Femur (tissue), 1 donor: ENCODE data around the gene DYNLT1.
"Not testable (repeated sequence)": the region's sequence is repeated elsewhere in the genome, so short reads cannot be mapped to it uniquely, and the experiment has no call there.

Source experiments
- DNase-seq: peaks from one replicate; pipeline ENCODE4 v3.0.0-alpha.2; 2017

DYNLT1 gene

GRCh38 chr6:158644231-158645063 lies at the start of gene DYNLT1:
Gene DYNLT1, minus strand, starts transcription at chr6:158644743. Its CDS starts 35 bp downstream, at chr6:158644708.
- peak; percentile 96 for DNase-seq

GRCh38 chr6:158688860-158689259 lies 44.3 kb upstream of the DYNLT1 start:
- DNase-seq = no peak

- no peak for DNase-seq
These were observed 43.0 kb upstream of the DYNLT1 start for GRCh38 chr6:158687506-158687905.

GRCh38 chr6:158686791-158687381 lies 42.3 kb upstream of the DYNLT1 start:
- no peak for DNase-seq

GRCh38 chr6:158686311-158686710 lies 41.8 kb upstream of the DYNLT1 start:
- no peak for DNase-seq

- no peak for DNase-seq
These were observed 40.3 kb upstream of the DYNLT1 start for GRCh38 chr6:158684745-158685324.

GRCh38 chr6:158684311-158684710 lies 39.8 kb upstream of the DYNLT1 start:
- DNase-seq = no peak

- no peak for DNase-seq
These were observed 35.9 kb upstream of the DYNLT1 start for GRCh38 chr6:158680481-158680880.

GRCh38 chr6:158680015-158680414 lies 35.5 kb upstream of the DYNLT1 start:
- no peak for DNase-seq

GRCh38 chr6:158677906-158678578 lies 33.5 kb upstream of the DYNLT1 start:
- no peak for DNase-seq

GRCh38 chr6:158677094-158677493 lies 32.6 kb upstream of the DYNLT1 start:
- DNase-seq = not testable (repeated sequence)

GRCh38 chr6:158674342-158675131 lies 30.0 kb upstream of the DYNLT1 start:
- DNase-seq = no peak

GRCh38 chr6:158672726-158673125 lies 28.2 kb upstream of the DYNLT1 start:
- DNase-seq = no peak

GRCh38 chr6:158672119-158672518 lies 27.6 kb upstream of the DYNLT1 start:
- not testable (repeated sequence) for DNase-seq

GRCh38 chr6:158669145-158670035 lies 24.8 kb upstream of the DYNLT1 start:
- DNase-seq = no peak

GRCh38 chr6:158668707-158669103 lies 24.2 kb upstream of the DYNLT1 start:
- no peak for DNase-seq

- no peak for DNase-seq
These were observed 22.9 kb upstream of the DYNLT1 start for GRCh38 chr6:158667360-158667981.

GRCh38 chr6:158666628-158667359 lies 22.3 kb upstream of the DYNLT1 start:
- no peak for DNase-seq

GRCh38 chr6:158665332-158665731 lies 20.8 kb upstream of the DYNLT1 start:
- DNase-seq = no peak

GRCh38 chr6:158663625-158664165 lies 19.2 kb upstream of the DYNLT1 start:
- no peak for DNase-seq
